ENCODE results near the gene WASHC2A. TPM values are rescaled to one million over a fixed set of nuclear protein-coding genes. Genes with fewer than 3 reads are reported as not detected.
"Not testable (repeated sequence)": the region's sequence is repeated elsewhere in the genome, so short reads cannot be mapped to it uniquely, and the experiment has no call there.

WASHC2A gene
- total RNA-seq, 1 donor from 2014 or later: 34.9 TPM

- not testable (repeated sequence) for DNase-seq
These were observed 92.1 kb downstream of the WASHC2A start for GRCh38 chr10:50159856-50160255.

DNA sequence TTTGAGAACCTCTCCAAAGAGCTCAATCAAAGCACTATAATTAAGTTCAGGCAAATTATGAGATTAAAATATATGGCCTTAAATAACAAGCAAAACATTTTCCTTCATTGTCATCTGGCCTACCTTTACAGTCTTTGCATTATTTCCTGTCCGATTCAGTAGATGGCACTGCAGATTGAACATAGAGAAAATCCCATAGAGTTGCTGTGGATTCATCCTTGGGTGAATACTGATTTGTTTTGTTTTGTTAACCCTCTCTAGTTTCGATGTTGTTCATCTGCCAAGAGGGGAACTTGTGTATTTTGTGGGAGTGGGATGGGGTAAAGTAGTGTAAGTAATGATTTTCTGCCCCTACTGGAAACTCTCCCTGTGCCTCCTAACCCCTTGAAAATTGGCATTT, 97.3 kb downstream of the WASHC2A start:
- not testable (repeated sequence) for DNase-seq

- DNase-seq: not testable (repeated sequence)
These were observed 100.1 kb downstream of the WASHC2A start for GRCh38 chr10:50167833-50168232.

GRCh38 chr10:50169506-50169905, 101.8 kb downstream of the WASHC2A start:
- DNase-seq: not testable (repeated sequence)

DNA sequence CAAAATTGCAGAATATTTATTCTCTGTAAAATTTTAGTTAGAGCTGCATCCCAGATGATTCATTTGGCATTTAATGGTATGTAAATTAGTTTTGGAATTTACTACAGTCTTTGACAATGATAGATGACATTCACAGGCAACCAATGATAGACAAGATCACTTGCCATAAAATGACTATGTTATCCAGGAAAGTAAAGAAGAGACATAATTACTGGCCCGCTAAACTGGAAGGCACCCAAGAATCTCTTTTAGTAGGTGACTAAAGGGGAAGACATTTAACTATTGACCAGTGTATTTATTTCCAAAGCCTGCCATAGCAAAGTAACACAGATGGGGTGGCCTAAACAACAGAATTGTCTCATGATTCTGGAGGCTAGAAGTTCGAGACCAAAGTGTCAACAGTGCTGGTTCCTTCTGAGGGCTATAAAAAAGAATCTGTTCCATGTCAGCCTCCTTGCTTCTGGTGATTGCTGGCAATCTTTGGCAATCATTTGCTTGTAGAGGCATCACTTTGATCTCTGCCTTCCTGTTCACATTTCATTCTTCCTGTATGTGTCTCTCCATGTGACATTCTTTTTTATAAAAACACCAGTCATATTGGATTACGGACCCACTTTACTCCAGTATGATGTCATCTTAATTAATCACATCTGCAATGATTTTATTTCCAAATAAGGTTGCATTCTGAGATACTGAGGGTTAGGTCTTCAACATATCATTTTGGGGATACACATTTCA, 107.2 kb downstream of the WASHC2A start:
- not testable (repeated sequence) for DNase-seq

Other genes starting within 250 kb of the WASHC2A start
- gene PARG, start 125.9 kb upstream of the WASHC2A start, total RNA-seq: 127 TPM
- 17.8 TPM for gene TIMM23B, start 125.9 kb upstream of the WASHC2A start, total RNA-seq
- 3.9 TPM for gene AGAP6, start 79.5 kb upstream of the WASHC2A start, total RNA-seq
- gene ASAH2, start 183.6 kb downstream of the WASHC2A start, total RNA-seq: 1.7 TPM

Measured in occipital lobe (tissue), 2 donors.